Activated naive CD8-positive, alpha-beta T cell treated with anti-CD3 and anti-CD28 coated beads, Interleukin-2, amount 50 U/mL, for 24 hours (primary cell): ENCODE data around the gene PIK3C3.
"Not testable (repeated sequence)": the region's sequence is repeated elsewhere in the genome, so short reads cannot be mapped to it uniquely, and the experiment has no call there.

Experiments
- ATAC-seq: fragments of 150-1000 bp; cut with Tn5 transposase; one replicate; pipeline ENCODE4 v1.10.0; 2021
- DNase-seq: peaks from one replicate; pipeline ENCODE4 v3.0.0; 2021
- H3K27ac Mint-ChIP-seq: one replicate; pipeline ENCODE4 v1.8.0; 2021; ENCODE audit warnings: mild to moderate bottlenecking, mixed read lengths
- H3K27me3 Mint-ChIP-seq: one replicate; pipeline ENCODE4 v1.8.0; 2021; ENCODE audit warnings: mixed read lengths
- H3K36me3 Mint-ChIP-seq: one replicate; pipeline ENCODE4 v1.8.0; 2021; ENCODE audit warnings: low read depth, mixed read lengths
- H3K4me1 Mint-ChIP-seq: one replicate; pipeline ENCODE4 v1.8.0; 2021; ENCODE audit warnings: mixed read lengths
- H3K4me3 Mint-ChIP-seq: one replicate; pipeline ENCODE4 v1.8.0; 2021; ENCODE audit warnings: mild to moderate bottlenecking, moderate library complexity, mixed read lengths
- H3K9me3 Mint-ChIP-seq: one replicate; pipeline ENCODE4 v1.8.0; 2021; ENCODE audit warnings: mixed read lengths

The PIK3C3 gene

GRCh38 chr18:41977233-41977632, 22.2 kb downstream of the PIK3C3 start:
- no peak overlapping the region for H3K27ac Mint-ChIP-seq
- H3K4me3 Mint-ChIP-seq: no peak overlapping the region
- H3K36me3 Mint-ChIP-seq: peaks cover 24% of the 10 kb centered on the region
- DNase-seq (no peak), ATAC-seq (no peak)
- no peaks in the 10 kb centered on the region for H3K9me3 Mint-ChIP-seq
- H3K4me1 Mint-ChIP-seq: peaks cover 52% of the 10 kb centered on the region
- no peaks in the 10 kb centered on the region for H3K27me3 Mint-ChIP-seq

- Mint-ChIP-seq H3K4me3 (peak overlapping the region; percentile 45), H3K27ac (peak overlapping the region; percentile 89), H3K4me1 (peaks cover 34% of the 10 kb centered on the region), H3K36me3 (peaks cover 8% of the 10 kb centered on the region), H3K9me3 (no peaks in the 10 kb centered on the region), H3K27me3 (no peaks in the 10 kb centered on the region)
- ATAC-seq: peak; percentile 97
- DNase-seq: no peak
Observed at GRCh38 chr18:41982942-41983660, 28.1 kb downstream of the PIK3C3 start.

DNA sequence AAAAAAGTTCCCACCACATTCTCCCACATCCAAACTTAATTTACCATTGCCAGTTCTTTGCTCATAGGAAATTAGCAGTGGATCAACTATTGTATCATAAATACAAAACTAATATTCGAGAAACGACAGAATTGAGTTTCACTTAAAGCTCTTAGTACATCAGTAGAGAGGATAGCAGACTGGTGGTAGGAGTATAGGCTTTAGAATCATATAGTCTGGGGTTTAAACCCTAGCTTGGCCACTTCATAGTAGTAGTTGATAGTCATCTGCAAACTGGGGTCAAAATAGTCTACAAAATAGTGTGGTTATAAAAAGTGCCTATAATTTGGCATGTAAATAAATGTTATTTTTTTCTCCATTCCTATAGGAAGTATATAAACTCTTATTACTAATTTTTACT, 30.9 kb downstream of the PIK3C3 start:
- Mint-ChIP-seq H3K27ac (no peak overlapping the region), H3K4me3 (no peak overlapping the region), H3K36me3 (peaks cover 15% of the 10 kb centered on the region), H3K27me3 (no peaks in the 10 kb centered on the region), H3K4me1 (peaks cover 32% of the 10 kb centered on the region), H3K9me3 (no peaks in the 10 kb centered on the region)
- ATAC-seq: no peak
- no peak for DNase-seq

- Mint-ChIP-seq H3K27ac (no peak overlapping the region), H3K9me3 (no peaks in the 10 kb centered on the region), H3K36me3 (peaks cover 25% of the 10 kb centered on the region), H3K27me3 (no peaks in the 10 kb centered on the region), H3K4me3 (no peak overlapping the region), H3K4me1 (peaks cover 14% of the 10 kb centered on the region)
- DNase-seq (no peak), ATAC-seq (no peak)
Observed at GRCh38 chr18:41989508-41989907, 34.5 kb downstream of the PIK3C3 start.

- Mint-ChIP-seq H3K4me1 (peaks cover 4% of the 10 kb centered on the region), H3K27ac (no peak overlapping the region), H3K9me3 (no peaks in the 10 kb centered on the region), H3K36me3 (peaks cover 34% of the 10 kb centered on the region), H3K27me3 (no peaks in the 10 kb centered on the region), H3K4me3 (no peak overlapping the region)
- ATAC-seq (no peak), DNase-seq (no peak)
Observed at GRCh38 chr18:41992066-41992465, 37.0 kb downstream of the PIK3C3 start.

GRCh38 chr18:41992703-41993102, 37.7 kb downstream of the PIK3C3 start:
- H3K4me3 Mint-ChIP-seq: no peak overlapping the region
- H3K27ac Mint-ChIP-seq: no peak overlapping the region
- no peak for ATAC-seq
- H3K4me1 Mint-ChIP-seq: peaks cover 4% of the 10 kb centered on the region
- no peak for DNase-seq
- no peaks in the 10 kb centered on the region for H3K27me3 Mint-ChIP-seq
- peaks cover 38% of the 10 kb centered on the region for H3K36me3 Mint-ChIP-seq
- no peaks in the 10 kb centered on the region for H3K9me3 Mint-ChIP-seq

DNA sequence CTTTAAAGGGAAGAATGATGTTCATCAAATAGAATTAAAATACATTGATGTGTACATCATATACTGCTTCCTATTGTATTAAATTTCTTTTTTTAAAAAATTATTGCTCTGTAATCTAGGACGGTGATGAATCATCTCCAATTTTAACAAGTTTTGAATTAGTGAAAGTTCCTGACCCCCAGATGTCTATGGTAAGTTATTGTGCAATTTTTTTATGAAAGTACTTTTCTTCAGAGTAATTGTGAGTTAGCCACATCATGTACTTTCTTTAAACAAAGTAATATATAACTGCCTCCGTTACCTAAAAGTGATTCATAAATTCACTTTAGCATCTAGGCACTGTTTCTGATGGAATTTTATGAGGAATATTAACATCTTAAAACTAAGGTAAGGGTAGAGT, 38.1 kb downstream of the PIK3C3 start:
- H3K9me3 Mint-ChIP-seq: no peaks in the 10 kb centered on the region
- ATAC-seq (no peak), DNase-seq (no peak)
- H3K36me3 Mint-ChIP-seq: peaks cover 42% of the 10 kb centered on the region
- H3K4me3 Mint-ChIP-seq: no peak overlapping the region
- H3K27ac Mint-ChIP-seq: no peak overlapping the region
- no peaks in the 10 kb centered on the region for H3K27me3 Mint-ChIP-seq
- peaks cover 4% of the 10 kb centered on the region for H3K4me1 Mint-ChIP-seq

DNA sequence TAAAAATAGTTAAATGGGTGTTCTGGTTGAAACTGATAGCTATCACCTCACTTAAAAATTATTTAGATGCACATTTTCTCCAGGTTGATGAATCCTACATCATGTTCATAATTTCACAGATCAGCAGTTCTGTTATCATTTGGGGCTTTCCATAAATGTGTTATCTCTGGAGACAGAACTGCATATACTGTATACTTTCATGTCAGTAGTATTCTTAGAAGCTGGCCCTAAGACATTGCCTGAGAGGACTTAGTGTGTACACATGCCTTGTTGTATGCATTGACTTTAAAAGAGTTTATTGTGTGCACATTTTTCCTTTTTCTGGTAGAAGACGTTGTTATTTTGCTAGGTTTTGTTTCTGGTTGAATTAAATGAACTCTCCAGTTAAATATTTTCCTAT, 41.0 kb downstream of the PIK3C3 start:
- ATAC-seq (no peak), DNase-seq (no peak)
- Mint-ChIP-seq H3K27ac (no peak overlapping the region), H3K4me1 (peaks cover 4% of the 10 kb centered on the region), H3K36me3 (peaks cover 56% of the 10 kb centered on the region), H3K9me3 (no peaks in the 10 kb centered on the region), H3K27me3 (no peaks in the 10 kb centered on the region), H3K4me3 (no peak overlapping the region)

DNA sequence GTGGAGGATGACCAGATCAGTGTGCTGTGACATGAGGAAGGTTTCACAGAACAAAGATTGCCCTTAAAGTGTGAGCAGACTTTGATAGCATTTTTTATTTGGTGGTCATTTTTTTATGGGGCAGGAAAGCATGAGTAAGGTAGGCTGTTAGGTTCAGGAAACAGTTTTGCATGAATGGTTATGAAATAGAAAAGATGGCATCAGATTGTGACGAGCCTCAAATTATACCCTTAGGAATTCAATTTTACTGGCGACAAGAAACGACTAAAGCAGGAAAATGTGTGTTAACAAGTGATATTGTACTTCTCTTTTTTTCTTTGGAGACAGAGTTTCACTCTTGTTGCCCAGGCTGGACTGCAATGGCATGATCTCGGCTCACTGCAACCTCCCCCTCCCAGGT, 44.7 kb downstream of the PIK3C3 start:
- DNase-seq: no peak
- no peak for ATAC-seq
- H3K27ac Mint-ChIP-seq: no peak overlapping the region
- no peak overlapping the region for H3K4me3 Mint-ChIP-seq
- no peaks in the 10 kb centered on the region for H3K27me3 Mint-ChIP-seq
- H3K9me3 Mint-ChIP-seq: no peaks in the 10 kb centered on the region
- H3K36me3 Mint-ChIP-seq: peaks cover 70% of the 10 kb centered on the region
- H3K4me1 Mint-ChIP-seq: no peaks in the 10 kb centered on the region

DNA sequence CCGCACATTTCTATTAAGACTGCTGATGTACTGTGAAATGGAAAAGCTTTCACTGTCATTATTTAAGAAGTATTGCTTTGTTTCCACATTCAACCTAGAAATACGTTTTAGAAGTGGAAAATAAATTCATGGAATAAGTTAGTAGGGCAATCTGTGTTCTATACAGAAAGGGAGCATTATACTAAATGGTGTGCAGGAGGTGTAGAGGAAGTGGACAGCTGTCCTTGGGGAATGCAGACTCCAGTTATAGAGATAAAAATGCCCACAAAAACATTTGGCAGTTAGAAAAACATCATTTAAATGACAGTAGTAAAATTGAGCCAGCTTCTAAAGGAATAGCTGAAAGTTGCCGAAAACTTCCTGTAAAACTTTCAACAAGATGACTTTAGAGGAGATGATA, 46.8 kb downstream of the PIK3C3 start:
- ATAC-seq: no peak
- H3K27me3 Mint-ChIP-seq: no peaks in the 10 kb centered on the region
- DNase-seq: no peak
- no peak overlapping the region for H3K27ac Mint-ChIP-seq
- H3K4me3 Mint-ChIP-seq: no peak overlapping the region
- H3K9me3 Mint-ChIP-seq: no peaks in the 10 kb centered on the region
- peaks cover 72% of the 10 kb centered on the region for H3K36me3 Mint-ChIP-seq
- peaks cover 3% of the 10 kb centered on the region for H3K4me1 Mint-ChIP-seq

- H3K36me3 Mint-ChIP-seq: peaks cover 60% of the 10 kb centered on the region
- no peaks in the 10 kb centered on the region for H3K9me3 Mint-ChIP-seq
Observed at GRCh38 chr18:42004653-42005052, 49.6 kb downstream of the PIK3C3 start.

DNA sequence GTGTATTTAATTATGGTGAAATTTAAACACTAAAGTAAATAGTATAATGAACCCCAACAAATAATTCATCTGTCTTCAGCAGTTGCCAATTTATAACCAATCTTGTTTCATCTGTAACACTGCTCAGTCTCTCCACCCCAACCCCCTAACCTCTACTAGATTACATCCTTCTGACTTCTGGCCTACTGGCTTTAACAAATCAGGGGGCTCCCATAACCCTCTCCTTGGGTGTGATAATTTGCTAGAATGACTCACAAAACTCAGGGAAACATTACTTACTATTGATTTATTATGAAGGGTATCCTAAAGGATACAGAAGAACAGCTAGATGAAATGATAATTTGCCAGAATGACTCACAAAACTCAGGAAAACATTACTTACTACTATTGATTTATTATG, 50.7 kb downstream of the PIK3C3 start:
- no peak overlapping the region for H3K4me3 Mint-ChIP-seq
- peaks cover 58% of the 10 kb centered on the region for H3K36me3 Mint-ChIP-seq
- no peak overlapping the region for H3K27ac Mint-ChIP-seq
- ATAC-seq: no peak
- H3K9me3 Mint-ChIP-seq: no peaks in the 10 kb centered on the region
- no peak for DNase-seq
- H3K27me3 Mint-ChIP-seq: no peaks in the 10 kb centered on the region
- peaks cover 6% of the 10 kb centered on the region for H3K4me1 Mint-ChIP-seq

More at GRCh38 chr18:42004653-42005052, 49.6 kb downstream of the PIK3C3 start:
- Mint-ChIP-seq H3K4me3 (no peak overlapping the region), H3K27ac (no peak overlapping the region), H3K4me1 (peaks cover 3% of the 10 kb centered on the region), H3K27me3 (no peaks in the 10 kb centered on the region)
- ATAC-seq: no peak
- no peak for DNase-seq

DNA sequence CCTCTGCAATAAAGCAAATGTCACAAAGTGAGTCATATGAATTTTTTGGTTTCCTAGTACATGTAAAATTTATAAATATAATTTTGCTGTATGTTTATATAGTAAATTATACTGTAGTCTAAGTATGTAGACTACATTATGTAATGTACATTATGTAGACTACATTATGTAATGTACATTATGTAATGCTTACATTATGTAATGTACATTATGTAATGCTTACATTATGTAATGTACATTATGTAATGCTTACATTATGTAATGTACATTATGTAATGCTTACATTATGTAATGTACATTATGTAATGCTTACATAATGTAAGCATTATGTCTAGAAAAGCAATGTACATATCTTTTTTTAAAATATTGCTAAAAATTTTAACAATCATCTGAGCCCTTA, 54.4 kb downstream of the PIK3C3 start:
- ATAC-seq, H3K9me3 Mint-ChIP-seq: not testable (repeated sequence)

DNA sequence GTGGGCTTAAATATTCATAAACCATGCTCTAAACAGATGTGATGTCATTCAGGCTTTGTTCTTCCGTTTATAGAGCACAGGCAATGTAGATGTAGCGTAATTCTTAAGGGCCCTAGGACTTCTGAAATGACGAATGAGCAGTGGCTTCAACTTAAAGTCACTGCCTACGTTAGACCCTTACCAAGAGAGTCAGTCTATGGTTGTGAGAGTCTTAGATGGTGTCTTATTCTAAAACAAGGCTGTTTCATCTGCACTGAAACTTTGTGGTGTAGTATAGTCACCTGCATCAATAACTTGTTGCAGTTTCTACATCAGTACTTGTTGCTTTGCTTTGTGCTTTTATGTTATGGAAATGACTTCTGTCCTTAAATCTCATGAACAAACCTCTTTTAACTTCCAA, 56.0 kb downstream of the PIK3C3 start:
- no peak overlapping the region for H3K4me3 Mint-ChIP-seq

More for the DNA sequence above, 54.4 kb downstream of the PIK3C3 start:
- H3K27ac Mint-ChIP-seq, DNase-seq, H3K27me3 Mint-ChIP-seq, H3K4me3 Mint-ChIP-seq: not testable (repeated sequence)
- peaks cover 50% of the 10 kb centered on the region for H3K36me3 Mint-ChIP-seq
- H3K4me1 Mint-ChIP-seq: peaks cover 13% of the 10 kb centered on the region

DNA sequence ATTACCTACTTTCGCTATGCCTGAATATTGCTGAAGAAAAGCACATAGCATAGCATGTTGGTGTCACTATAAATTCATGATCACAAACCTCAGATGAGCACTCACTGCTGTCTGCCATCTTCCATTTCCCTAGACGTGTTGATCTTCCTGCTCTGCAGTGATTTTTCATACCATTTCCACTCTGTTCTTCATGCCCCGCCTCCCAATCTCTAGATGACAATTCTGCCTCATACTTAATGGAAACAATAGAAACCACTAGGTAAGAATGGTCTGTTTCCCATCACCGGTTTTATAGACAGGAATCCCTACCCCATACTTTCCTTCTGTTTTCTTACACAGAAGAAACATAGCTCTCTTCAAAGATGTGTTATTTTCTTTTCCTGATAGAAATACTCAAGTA, 63.8 kb downstream of the PIK3C3 start:
- Mint-ChIP-seq H3K9me3 (no peaks in the 10 kb centered on the region), H3K36me3 (peaks cover 30% of the 10 kb centered on the region), H3K4me3 (no peak overlapping the region), H3K27ac (no peak overlapping the region), H3K4me1 (peaks cover 2% of the 10 kb centered on the region), H3K27me3 (no peaks in the 10 kb centered on the region)
- DNase-seq (no peak), ATAC-seq (no peak)

More for the DNA sequence above, 56.0 kb downstream of the PIK3C3 start:
- no peaks in the 10 kb centered on the region for H3K9me3 Mint-ChIP-seq
- H3K4me1 Mint-ChIP-seq: peaks cover 10% of the 10 kb centered on the region
- ATAC-seq (peak; percentile 54), DNase-seq (no peak)
- no peak overlapping the region for H3K27ac Mint-ChIP-seq
- no peaks in the 10 kb centered on the region for H3K27me3 Mint-ChIP-seq
- H3K36me3 Mint-ChIP-seq: peaks cover 46% of the 10 kb centered on the region

- H3K27ac Mint-ChIP-seq: no peak overlapping the region
Observed at GRCh38 chr18:42024131-42024530, 69.1 kb downstream of the PIK3C3 start.

More at GRCh38 chr18:42024131-42024530, 69.1 kb downstream of the PIK3C3 start:
- DNase-seq: no peak
- Mint-ChIP-seq H3K4me3 (no peak overlapping the region), H3K27me3 (no peaks in the 10 kb centered on the region), H3K36me3 (peaks cover 22% of the 10 kb centered on the region), H3K4me1 (peaks cover 27% of the 10 kb centered on the region), H3K9me3 (no peaks in the 10 kb centered on the region)
- ATAC-seq: no peak
